Measurements from ENCODE around the gene BCO2.

BCO2 gene

DNA sequence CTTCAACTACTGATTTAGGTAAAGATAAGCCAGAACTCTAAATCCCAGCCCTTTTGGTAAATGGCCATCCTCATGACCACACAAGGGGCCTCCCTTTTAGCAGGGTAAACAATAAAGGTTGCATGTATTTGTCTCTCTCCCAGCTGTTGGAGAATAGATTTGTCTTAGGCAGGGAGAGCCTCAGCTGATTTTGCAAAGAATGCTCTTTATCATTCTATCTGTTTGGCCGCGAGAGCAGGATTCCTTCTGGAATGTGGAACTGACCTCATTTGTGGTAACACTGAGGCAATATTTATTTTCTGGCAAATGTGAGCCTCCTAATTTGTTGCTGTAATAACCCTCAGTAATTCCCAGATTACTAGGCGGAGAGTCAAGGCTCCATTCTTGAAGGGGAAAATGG is 66.2 kb downstream of the BCO2 start:
- TF ChIP-seq, protein P1, sequence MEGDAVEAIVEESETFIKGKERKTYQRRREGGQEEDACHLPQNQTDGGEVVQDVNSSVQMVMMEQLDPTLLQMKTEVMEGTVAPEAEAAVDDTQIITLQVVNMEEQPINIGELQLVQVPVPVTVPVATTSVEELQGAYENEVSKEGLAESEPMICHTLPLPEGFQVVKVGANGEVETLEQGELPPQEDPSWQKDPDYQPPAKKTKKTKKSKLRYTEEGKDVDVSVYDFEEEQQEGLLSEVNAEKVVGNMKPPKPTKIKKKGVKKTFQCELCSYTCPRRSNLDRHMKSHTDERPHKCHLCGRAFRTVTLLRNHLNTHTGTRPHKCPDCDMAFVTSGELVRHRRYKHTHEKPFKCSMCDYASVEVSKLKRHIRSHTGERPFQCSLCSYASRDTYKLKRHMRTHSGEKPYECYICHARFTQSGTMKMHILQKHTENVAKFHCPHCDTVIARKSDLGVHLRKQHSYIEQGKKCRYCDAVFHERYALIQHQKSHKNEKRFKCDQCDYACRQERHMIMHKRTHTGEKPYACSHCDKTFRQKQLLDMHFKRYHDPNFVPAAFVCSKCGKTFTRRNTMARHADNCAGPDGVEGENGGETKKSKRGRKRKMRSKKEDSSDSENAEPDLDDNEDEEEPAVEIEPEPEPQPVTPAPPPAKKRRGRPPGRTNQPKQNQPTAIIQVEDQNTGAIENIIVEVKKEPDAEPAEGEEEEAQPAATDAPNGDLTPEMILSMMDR (conservative IDR thresholded peaks at IDR 0.05): no peak
- H3K27ac ChIP-seq: no peak overlapping the region

DNA sequence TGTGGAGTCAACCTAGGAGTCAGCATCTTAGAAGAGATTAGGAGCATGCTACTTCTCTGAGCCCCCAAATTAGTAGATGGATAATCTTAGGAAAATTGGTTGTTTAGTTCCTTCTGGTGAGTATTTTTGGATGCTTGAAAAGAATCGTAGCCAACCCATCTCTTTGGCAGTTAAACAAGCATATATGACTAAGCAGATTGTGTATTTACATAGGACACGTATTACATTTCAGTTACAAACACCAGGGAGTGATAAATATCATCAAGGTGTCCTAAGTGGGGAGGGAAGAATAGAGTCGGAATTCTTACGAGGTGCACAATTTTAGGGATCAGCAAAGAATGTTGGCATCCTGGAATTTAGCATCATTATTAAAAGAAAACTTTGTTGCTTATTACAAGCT is 71.9 kb downstream of the BCO2 start:
- TF ChIP-seq, protein P1 (conservative IDR thresholded peaks at IDR 0.05): no peak
- no peak overlapping the region for H3K27ac ChIP-seq

DNA sequence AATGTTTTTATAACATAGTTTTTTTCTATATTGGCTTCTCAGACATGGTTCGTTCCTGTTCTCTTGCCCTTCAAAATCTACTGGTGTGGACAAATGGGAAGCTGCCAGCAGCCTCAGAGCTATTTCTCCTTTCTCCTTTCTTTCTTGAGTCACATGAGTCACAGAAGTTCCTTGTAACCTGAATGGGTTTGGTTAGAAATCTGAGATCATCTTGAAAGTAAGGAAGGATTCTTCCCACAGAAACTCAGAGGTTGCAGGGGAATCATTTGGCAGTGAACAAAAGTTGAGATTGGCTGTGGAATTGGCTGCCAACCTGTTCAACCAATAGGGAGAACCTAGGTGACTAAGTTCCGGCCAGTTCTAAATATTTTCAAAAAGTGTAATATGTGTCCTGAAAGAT is 72.9 kb downstream of the BCO2 start:
- TF ChIP-seq, protein P1 (conservative IDR thresholded peaks at IDR 0.05): no peak

DNA sequence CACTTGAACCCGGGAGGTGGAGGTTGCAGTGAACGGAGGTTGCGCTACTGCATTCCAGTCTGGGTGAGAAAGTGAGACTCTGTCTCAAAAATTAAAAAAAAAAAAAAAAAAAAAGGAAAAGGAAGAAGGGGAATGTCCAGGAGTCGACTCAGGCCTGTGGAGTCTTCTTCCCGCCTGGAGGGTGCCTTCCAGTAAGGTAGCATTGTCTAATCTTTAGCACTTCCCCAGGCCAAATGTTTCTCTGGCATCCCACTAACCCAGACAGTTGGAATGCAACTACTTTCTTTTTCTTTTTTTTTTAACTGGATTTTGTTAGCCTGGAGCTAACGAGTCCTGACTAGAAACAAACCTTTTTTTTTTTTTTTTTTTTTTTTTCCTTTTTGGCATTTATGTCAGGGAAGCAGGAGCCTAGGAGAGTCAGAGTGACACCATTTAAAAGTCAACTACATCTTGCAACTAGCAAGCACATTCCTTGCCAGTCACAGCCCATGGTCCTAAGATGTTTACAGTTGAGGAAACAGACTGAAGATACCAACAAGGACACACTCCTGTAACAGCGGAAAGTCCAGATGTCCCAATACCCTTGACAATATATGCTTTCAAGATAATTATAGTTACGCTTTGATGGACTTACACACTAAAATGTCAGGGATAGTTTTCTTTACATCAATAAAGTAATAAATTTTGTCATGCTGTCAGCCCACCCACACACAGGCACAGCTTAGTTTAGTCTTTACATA is 74.7 kb downstream of the BCO2 start:
- TF ChIP-seq, protein P1 (conservative IDR thresholded peaks at IDR 0.05): no peak
- H3K27ac ChIP-seq: no peak overlapping the region

More for the DNA sequence above, 72.9 kb downstream of the BCO2 start:
- no peak overlapping the region for H3K27ac ChIP-seq

DNA sequence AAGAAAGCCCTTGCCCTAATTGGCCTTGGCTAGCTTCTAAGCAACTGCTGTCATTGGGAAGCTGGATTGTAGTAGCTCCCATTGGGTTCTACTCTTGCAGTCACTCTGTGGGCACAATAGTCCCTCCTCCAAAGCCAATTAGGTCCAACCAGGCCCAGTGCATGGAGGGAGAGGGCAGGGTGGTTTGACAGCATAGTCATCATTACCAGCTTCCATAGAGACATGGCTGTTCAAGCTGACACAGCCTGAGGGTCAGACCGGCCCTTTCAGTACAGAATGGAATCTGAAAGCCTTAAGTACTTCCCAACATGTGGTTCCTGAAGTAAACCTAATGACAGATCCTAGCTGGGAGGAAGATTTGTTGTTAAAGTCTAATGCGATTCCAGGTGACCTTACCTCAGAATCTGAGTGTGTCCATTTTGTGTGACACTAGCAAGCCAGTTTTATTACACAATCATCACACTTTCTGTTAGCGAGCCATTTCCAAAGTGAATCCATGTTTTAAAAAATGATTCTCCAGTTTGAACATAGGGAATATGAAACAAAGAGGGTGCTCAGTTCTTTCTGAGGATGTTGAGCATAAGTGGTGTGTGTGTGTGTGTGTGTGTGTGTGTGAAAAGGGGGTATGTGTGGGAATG is 78.4 kb downstream of the BCO2 start:
- TF ChIP-seq, protein P1 (conservative IDR thresholded peaks at IDR 0.05): no peak

DNA sequence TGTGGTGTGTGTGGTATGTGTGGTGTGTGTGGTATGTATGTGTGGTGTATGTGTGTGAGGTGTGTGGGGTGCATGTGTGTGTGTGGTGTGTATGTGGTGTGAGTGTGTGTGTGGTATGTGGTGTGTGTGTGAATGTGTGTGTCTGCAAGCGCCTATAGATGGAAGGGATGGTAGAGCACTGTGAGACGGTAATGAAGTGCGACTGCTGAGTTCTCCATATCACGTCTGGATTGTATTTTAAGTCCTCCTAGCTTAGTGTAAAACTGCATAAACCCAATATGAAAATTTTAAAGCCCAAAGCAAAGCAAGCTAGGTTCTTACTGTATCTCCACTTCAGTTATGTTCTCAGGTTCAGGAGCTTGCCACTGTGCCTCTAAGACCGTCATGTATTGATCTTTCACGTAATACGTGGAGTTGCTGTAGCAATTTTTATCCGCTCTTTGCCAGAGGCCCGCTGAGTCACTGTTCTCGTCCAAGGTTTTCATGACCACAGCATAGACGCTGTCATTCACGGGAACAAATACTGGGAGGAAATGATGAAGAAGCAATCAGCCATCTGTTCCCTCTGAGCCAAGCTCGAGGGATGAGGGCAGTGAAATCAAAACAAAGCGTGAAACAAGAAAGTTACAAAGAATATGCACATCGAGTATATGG is 79.9 kb downstream of the BCO2 start:
- H3K27ac ChIP-seq: no peak overlapping the region
- TF ChIP-seq, protein P1 (conservative IDR thresholded peaks at IDR 0.05): no peak

More for the DNA sequence above, 78.4 kb downstream of the BCO2 start:
- no peak overlapping the region for H3K27ac ChIP-seq

DNA sequence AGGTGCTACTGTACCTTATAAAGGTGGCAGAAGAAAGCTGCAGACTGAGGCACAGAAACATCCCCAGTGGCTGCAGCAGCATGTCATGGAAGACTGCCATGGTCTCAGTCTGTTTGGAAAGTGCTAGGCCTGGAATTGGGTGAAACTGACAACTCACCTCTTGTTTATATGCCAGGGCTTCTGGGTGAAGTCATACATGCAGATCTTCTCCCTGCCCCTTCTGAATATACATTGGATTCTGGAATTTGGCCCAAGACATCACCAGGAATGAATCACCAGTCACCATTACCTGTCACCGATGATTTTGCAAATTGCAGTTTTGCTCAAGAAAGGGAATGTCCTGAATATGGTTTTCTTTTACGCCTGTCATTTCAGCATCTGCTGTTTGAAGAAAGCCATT is 85.2 kb downstream of the BCO2 start, which contains the start of gene PLET1:
Gene PLET1 (minus strand): TSS at position 371 of the 400 bp plus-strand sequence. CDS start 271 bp downstream, at position 100.
- TF ChIP-seq, protein P1 (conservative IDR thresholded peaks at IDR 0.05): no peak
- H3K27ac ChIP-seq: no peak within 1 kb of the TSS

Data from VCaP (cell line).